GM12878 (cell line): ENCODE measurements around the gene APOO. TPM values are rescaled to one million over a fixed set of nuclear protein-coding genes. Genes with fewer than 3 reads are reported as not detected.

ENCODE experiments used
- ATAC-seq: fragments of 200-7000 bp; cut with Tn5 transposase; 3 replicates; pipeline ENCODE4 v1.9.1; 2020; ENCODE audit warnings: mild to moderate bottlenecking, moderate library complexity
- BruUV-seq: library from RNA; stranded (reverse); fragments of 400-500 nt; replicated peaks from 2 replicates; lab custom pipeline; 2021; lab: Mats Ljungman, UMichigan
- CTCF ChIA-PET: fragments of 300-600 bp; sonication (Branson Sonifier 250); formaldehyde crosslinking; extraction: SDS; loops from one replicate; lab custom pipeline; 2021; ENCODE audit warnings: inconsistent platforms; lab: Yijun Ruan, JAX
- POLR2A ChIA-PET: fragments of 350-600 bp; formaldehyde crosslinking; extraction: SDS; loops from one replicate; lab custom pipeline; 2021; ENCODE audit warnings: inconsistent platforms; lab: Charles Lee
- RAD21 ChIA-PET: fragments of 300-600 bp; sonication (Branson Sonifier 250); formaldehyde crosslinking; loops from one replicate; lab custom pipeline; 2023; ENCODE audit warnings: antibody characterized with exemption; ENCODE audit not compliant: unreplicated experiment; lab: Charles Lee
- SMC1A ChIA-PET: fragments of 300-600 bp; sonication (Branson Sonifier 250); formaldehyde crosslinking; loops from one replicate; lab custom pipeline; 2023; ENCODE audit not compliant: unreplicated experiment, uncharacterized antibody; lab: Charles Lee
- DNase-seq: peaks from one replicate; pipeline ENCODE4 v3.0.0-alpha.2; 2011; ENCODE audit warnings: low read depth, low spot score
- FAIRE-seq: peaks from 3 replicates; lab custom pipeline; 2011; peaks lifted over from hg19 to GRCh38; lab: Jason Lieb, UNC
- H2AFZ ChIP-seq: 2 replicates; pipeline ENCODE4 v1.6.0; 2011; ENCODE audit warnings: low read depth, low read length, control low read depth; ENCODE audit not compliant: control insufficient read depth
- H3K27ac ChIP-seq: 2 replicates; pipeline ENCODE4 v1.5.1; 2011; ENCODE audit warnings: control low read depth; ENCODE audit not compliant: control insufficient read depth, insufficient read depth
- H3K27me3 ChIP-seq, 2 experiments: replicated peaks in 1 of 2; 2 replicates each; pipeline versions ENCODE4 v1.6.0 to v1.6.1; 2011; ENCODE audit warnings: low read length in 1 of 2; ENCODE audit not compliant: control insufficient read depth in 2 of 2, insufficient read depth in 2 of 2
- H3K36me3 ChIP-seq, 2 experiments: 2 replicates each; pipeline ENCODE4 v1.5.1; 2011; ENCODE audit warnings: low read length in 1 of 2; ENCODE audit not compliant: control insufficient read depth in 2 of 2, insufficient read depth in 2 of 2
- H3K4me1 ChIP-seq: 2 replicates; pipeline ENCODE4 v1.6.1; 2011; ENCODE audit warnings: mild to moderate bottlenecking, low read length, moderate library complexity, mixed read lengths; ENCODE audit not compliant: control insufficient read depth, insufficient read depth
- H3K4me2 ChIP-seq: 2 replicates; pipeline ENCODE4 v1.6.0; 2011; ENCODE audit warnings: control low read depth; ENCODE audit not compliant: control insufficient read depth, insufficient read depth
- H3K4me3 ChIP-seq: fragments of 200-600 bp; sonication (generic); 2 replicates; pipeline ENCODE4 v1.5.1; 2016
- H3K79me2 ChIP-seq: 2 replicates; pipeline ENCODE4 v1.6.0; 2011; ENCODE audit warnings: low read length; ENCODE audit not compliant: control insufficient read depth, insufficient read depth
- H3K9ac ChIP-seq: 2 replicates; pipeline ENCODE4 v1.8.0; 2011; ENCODE audit warnings: low read length, control low read depth, mixed read lengths; ENCODE audit not compliant: control insufficient read depth, insufficient read depth
- H3K9me3 ChIP-seq: replicated peaks from 3 replicates; pipeline ENCODE4 v1.5.1; 2011; ENCODE audit warnings: mild to moderate bottlenecking, low read length; ENCODE audit not compliant: control insufficient read depth, insufficient read depth
- H4K20me1 ChIP-seq: 2 replicates; pipeline ENCODE4 v1.6.0; 2011; ENCODE audit not compliant: control insufficient read depth, insufficient read depth
- ASH2L ChIP-seq: fragments of 300-600, 200-600 bp; sonication (generic); IDR thresholded peaks from 2 replicates; pipeline ENCODE4 v1.6.1; 2017; ENCODE audit warnings: low read depth, mild to moderate bottlenecking, borderline replicate concordance
- BCL11A ChIP-seq: IDR thresholded peaks from 2 replicates; pipeline ENCODE4 v1.6.1; 2011; ENCODE audit warnings: low read depth, low read length
- ETV6 ChIP-seq, 2 experiments: fragments of 450-650 bp in 1 of 2; IDR thresholded peaks in 1 of 2; conservative IDR thresholded peaks in 1 of 2; 2 replicates each; pipeline ENCODE4 v1.6.1; 2014; ENCODE audit warnings: antibody characterized with exemption in 1 of 2, borderline replicate concordance in 1 of 2, low read depth in 1 of 2, mild to moderate bottlenecking in 1 of 2, moderate library complexity in 1 of 2
- EZH2 ChIP-seq: IDR thresholded peaks from 2 replicates; pipeline ENCODE4 v1.6.1; 2012; ENCODE audit warnings: low read depth, mild to moderate bottlenecking, control low read depth, inconsistent platforms, low read length, borderline replicate concordance; ENCODE audit not compliant: control insufficient read depth
- KAT2A ChIP-seq: conservative IDR thresholded peaks from 2 replicates; pipeline ENCODE4 v1.6.1; 2011; ENCODE audit warnings: low read depth, low read length; ENCODE audit not compliant: control insufficient read depth
- NFIC ChIP-seq: IDR thresholded peaks from 2 replicates; pipeline ENCODE4 v1.6.1; 2012; ENCODE audit warnings: low read depth, mild to moderate bottlenecking, inconsistent platforms, low read length, moderate library complexity
- RB1 ChIP-seq: fragments of 450-650 bp; formaldehyde crosslinking; IDR thresholded peaks from 2 replicates; pipeline ENCODE4 v1.6.1; 2017; ENCODE audit warnings: mild to moderate bottlenecking, borderline replicate concordance
- REST ChIP-seq: IDR thresholded peaks from 2 replicates; pipeline ENCODE4 v1.6.1; 2012; ENCODE audit warnings: mild to moderate bottlenecking, low read depth, low read length
- USF1 ChIP-seq: IDR thresholded peaks from 2 replicates; pipeline ENCODE4 v1.6.1; 2011; ENCODE audit warnings: borderline replicate concordance, low read depth, mild to moderate bottlenecking, moderate library complexity, mixed read lengths, low read length; ENCODE audit not compliant: insufficient read depth; ENCODE audit errors: extremely low read length
- WGBS: methylation state at CpG from one replicate; pipeline ENCODE4 v1.1.6; 2016; ENCODE audit warnings: low lambda C conversion rate; ENCODE audit not compliant: insufficient replicate concordance, insufficient coverage; ENCODE audit errors: missing lambda C conversion rate; 5-methylcytosine and 5-hydroxymethylcytosine counted together
- in situ Hi-C: fragments of 300-500 bp; cut with MboI; formaldehyde crosslinking; loops from 9 replicates; pipeline ENCODE4 v1.14.3; 2018; ENCODE audit warnings: mixed read lengths
- intact Hi-C: fragments of 100-400 bp; cut with micrococcal nuclease; formaldehyde crosslinking; loops from one replicate; pipeline ENCODE4 v1.14.2; 2022; ENCODE audit not compliant: unreplicated experiment
- polyA plus RNA-seq, 11 experiments: library from polyadenylated mRNA; depleted of rRNA in 4 of 11; unstranded in 6 of 11; stranded (reverse) in 5 of 11; fragments of >200 nt; fragmentation: Nextera tagmentation in 4 of 11; fragmentation: Illumina TruSeq in 1 of 11; extraction: Ambion mirVana in 4 of 11; extraction: Trizol in 1 of 11; gene quantifications; 1 replicate in 1 of 11; 2 replicates in 10 of 11; pipeline versions ENCODE4 v1.2.1 to v1.2.3, GENCODE V29; 2011 to 2016; ENCODE audit warnings: inconsistent platforms in 2 of 11, missing spikeins in 2 of 11, low read depth in 1 of 11
- total RNA-seq, 4 experiments: library from RNA; depleted of rRNA in 3 of 4; stranded (reverse); fragments of >200 nt in 3 of 4; fragmentation: Illumina TruSeq in 1 of 4; extraction: Trizol in 1 of 4; gene quantifications; 2 replicates each; pipeline versions ENCODE4 v1.2.1 to v1.2.3, GENCODE V29; 2013 to 2021
- TF ChIP-seq, protein P1 (sequence below): fragments of 150-350 bp; IDR thresholded peaks from 2 replicates; pipeline ENCODE4 v1.6.1; 2014; ENCODE audit warnings: mild to moderate bottlenecking, low read depth, low read length
- TF ChIP-seq, protein P2 (sequence below): IDR thresholded peaks from 2 replicates; pipeline ENCODE4 v1.6.1; 2011; ENCODE audit warnings: mild to moderate bottlenecking, low read depth, low read length, moderate library complexity; ENCODE audit not compliant: insufficient replicate concordance
- TF ChIP-seq, protein P3 (sequence below): IDR thresholded peaks from 2 replicates; pipeline ENCODE4 v1.6.1; 2012; ENCODE audit warnings: low read depth, low read length, improper control_type of control experiment

The APOO gene
- total and polyA plus RNA-seq, 10 of the 15 experiments (the other 5 are each of a cell fraction or from before 2014, with no cell fraction given) = 20.7 to 68.7 (median 35.5) TPM

DNA sequence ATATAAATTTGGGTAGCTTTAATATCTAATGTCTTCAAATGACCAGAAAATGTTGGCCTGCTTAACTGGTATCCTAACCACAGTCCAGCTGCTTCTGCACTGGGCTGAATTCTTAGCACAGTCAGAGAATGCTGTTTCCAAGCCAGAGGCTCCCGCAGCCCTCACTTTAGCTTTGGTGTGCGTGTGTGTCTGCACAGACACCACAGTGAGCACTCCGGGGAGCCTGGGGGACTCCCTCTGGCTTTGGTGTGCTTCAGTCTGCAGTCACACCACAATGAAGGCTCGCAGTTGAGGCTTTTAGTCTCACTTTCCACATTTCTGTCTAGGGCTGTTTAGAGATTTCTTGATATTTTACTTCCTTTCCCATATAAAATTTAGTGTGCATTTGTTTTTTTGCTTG, 53.6 kb downstream of the APOO start (continued):
- TF ChIP-seq REST = no peak
- no peak for TF ChIP-seq BCL11A
- TF ChIP-seq NFIC = no peak
- TF ChIP-seq, protein P1, sequence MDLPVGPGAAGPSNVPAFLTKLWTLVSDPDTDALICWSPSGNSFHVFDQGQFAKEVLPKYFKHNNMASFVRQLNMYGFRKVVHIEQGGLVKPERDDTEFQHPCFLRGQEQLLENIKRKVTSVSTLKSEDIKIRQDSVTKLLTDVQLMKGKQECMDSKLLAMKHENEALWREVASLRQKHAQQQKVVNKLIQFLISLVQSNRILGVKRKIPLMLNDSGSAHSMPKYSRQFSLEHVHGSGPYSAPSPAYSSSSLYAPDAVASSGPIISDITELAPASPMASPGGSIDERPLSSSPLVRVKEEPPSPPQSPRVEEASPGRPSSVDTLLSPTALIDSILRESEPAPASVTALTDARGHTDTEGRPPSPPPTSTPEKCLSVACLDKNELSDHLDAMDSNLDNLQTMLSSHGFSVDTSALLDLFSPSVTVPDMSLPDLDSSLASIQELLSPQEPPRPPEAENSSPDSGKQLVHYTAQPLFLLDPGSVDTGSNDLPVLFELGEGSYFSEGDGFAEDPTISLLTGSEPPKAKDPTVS = no peak

- Histone ChIP-seq H2AFZ (no peak overlapping the region), H3K4me3 (no peak overlapping the region), H3K36me3 (no peaks in the 10 kb centered on the region), H4K20me1 (no peaks in the 10 kb centered on the region), H3K9ac (no peak overlapping the region), H3K27me3 (no peaks in the 10 kb centered on the region), H3K79me2 (no peaks in the 10 kb centered on the region), H3K9me3 (no peaks in the 10 kb centered on the region), H3K27ac (no peak overlapping the region), H3K4me2 (no peak overlapping the region), H3K4me1 (no peaks in the 10 kb centered on the region)
- ChIA-PET POLR2A (no interaction called here), SMC1A (no interaction called here), CTCF (no interaction called here), RAD21 (no interaction called here)
- BruUV-seq = no TSS peak
- FAIRE-seq (no peak), ATAC-seq (no peak), DNase-seq (no peak)
- 63% methylated on average over 2 of the region's 2 CpGs for WGBS
- intact Hi-C loops (no loop called here), in situ Hi-C loops (no loop called here)
- TF ChIP-seq ETV6 (conservative IDR thresholded peaks at IDR 0.05 in 1 of 2, IDR thresholded peaks at IDR 0.05 in 1 of 2; ENCODE audit: borderline replicate concordance in 1 of 2, low read depth in 1 of 2) = no peak
- no peak for TF ChIP-seq KAT2A
- TF ChIP-seq, protein P2, sequence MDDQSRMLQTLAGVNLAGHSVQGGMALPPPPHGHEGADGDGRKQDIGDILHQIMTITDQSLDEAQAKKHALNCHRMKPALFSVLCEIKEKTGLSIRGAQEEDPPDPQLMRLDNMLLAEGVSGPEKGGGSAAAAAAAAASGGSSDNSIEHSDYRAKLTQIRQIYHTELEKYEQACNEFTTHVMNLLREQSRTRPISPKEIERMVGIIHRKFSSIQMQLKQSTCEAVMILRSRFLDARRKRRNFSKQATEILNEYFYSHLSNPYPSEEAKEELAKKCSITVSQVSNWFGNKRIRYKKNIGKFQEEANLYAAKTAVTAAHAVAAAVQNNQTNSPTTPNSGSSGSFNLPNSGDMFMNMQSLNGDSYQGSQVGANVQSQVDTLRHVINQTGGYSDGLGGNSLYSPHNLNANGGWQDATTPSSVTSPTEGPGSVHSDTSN = no peak
- TF ChIP-seq, protein P3, sequence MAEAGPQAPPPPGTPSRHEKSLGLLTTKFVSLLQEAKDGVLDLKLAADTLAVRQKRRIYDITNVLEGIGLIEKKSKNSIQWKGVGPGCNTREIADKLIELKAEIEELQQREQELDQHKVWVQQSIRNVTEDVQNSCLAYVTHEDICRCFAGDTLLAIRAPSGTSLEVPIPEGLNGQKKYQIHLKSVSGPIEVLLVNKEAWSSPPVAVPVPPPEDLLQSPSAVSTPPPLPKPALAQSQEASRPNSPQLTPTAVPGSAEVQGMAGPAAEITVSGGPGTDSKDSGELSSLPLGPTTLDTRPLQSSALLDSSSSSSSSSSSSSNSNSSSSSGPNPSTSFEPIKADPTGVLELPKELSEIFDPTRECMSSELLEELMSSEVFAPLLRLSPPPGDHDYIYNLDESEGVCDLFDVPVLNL = no peak
- TF ChIP-seq USF1 = no peak
- no peak for TF ChIP-seq RB1
- no peak for TF ChIP-seq ASH2L
- TF ChIP-seq EZH2 = no peak
Observed at GRCh38 chrX:23851544-23851943, 56.2 kb downstream of the APOO start.
